Cardiac fibroblast (primary cell): ENCODE data around the gene LGMN.
A peak's percentile ranks its signal among the peaks of the same experiment; 100 is the strongest.

Experiments used
- DNase-seq, 2 donors: peaks; one replicate each; pipeline versions ENCODE4 v3.0.0 to v3.0.0-alpha.2; 2010; ENCODE audit warnings: low read depth in 2 of 2
- H3K4me3 ChIP-seq, 2 donors: replicated peaks in 1 of 2; 1 replicate in 1 of 2; 2 replicates in 1 of 2; pipeline ENCODE4 v1.5.1; 2011; ENCODE audit warnings: low read depth in 2 of 2, low read length in 2 of 2, mild to moderate bottlenecking in 2 of 2, moderate library complexity in 1 of 2
- TF ChIP-seq, protein P1 (sequence below): IDR thresholded peaks from one replicate; pipeline ENCODE4 v1.5.1; 2011; ENCODE audit warnings: low read depth, mild to moderate bottlenecking, low read length, inconsistent platforms

The LGMN gene

DNA sequence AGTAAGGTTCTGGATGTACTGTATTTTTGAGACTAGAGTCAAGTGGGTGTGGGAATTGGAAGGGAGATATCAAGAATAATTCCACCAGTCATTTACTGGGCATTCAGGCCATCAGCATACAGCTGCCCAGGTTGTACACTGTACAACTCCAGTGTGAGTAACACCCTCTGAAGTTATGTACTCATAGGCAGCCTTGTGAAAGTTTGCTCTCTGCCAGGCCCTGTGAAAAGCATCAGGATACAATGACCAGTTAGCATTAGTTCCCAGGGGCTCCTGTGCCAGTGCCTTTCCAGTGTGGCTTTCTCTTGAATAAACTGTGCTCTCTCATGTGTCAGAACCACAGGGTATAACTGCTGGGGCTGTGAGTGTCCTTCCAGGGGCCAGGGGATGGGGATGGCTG is 89.7 kb downstream of the LGMN start:
- peak in 1 of 2 donors; percentile 38 for DNase-seq
- TF ChIP-seq, protein P1, sequence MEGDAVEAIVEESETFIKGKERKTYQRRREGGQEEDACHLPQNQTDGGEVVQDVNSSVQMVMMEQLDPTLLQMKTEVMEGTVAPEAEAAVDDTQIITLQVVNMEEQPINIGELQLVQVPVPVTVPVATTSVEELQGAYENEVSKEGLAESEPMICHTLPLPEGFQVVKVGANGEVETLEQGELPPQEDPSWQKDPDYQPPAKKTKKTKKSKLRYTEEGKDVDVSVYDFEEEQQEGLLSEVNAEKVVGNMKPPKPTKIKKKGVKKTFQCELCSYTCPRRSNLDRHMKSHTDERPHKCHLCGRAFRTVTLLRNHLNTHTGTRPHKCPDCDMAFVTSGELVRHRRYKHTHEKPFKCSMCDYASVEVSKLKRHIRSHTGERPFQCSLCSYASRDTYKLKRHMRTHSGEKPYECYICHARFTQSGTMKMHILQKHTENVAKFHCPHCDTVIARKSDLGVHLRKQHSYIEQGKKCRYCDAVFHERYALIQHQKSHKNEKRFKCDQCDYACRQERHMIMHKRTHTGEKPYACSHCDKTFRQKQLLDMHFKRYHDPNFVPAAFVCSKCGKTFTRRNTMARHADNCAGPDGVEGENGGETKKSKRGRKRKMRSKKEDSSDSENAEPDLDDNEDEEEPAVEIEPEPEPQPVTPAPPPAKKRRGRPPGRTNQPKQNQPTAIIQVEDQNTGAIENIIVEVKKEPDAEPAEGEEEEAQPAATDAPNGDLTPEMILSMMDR, result no peak
- H3K4me3 ChIP-seq, result no peak overlapping the region

DNA sequence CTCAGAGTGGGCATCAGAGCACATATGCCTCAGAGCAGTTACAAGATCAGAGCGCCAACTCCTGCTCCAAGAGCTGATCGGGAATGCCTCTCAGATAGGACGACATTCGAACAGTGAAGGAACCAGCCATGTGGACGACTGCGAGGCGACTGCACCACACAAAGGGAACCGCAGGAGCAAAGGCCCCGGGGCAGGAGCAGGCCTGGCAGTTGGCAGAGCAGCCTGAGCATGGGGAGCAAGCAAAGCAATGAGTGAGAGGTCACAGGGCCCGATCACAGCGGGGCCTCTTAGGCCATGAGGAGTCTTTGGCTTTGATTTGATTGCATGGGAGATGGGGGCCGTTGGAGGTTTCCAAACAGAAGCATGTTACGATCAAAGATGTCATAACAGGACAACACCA is 90.3 kb downstream of the LGMN start:
- DNase-seq, result no peak
- H3K4me3 ChIP-seq, result no peak overlapping the region
- TF ChIP-seq, protein P1, result no peak

DNA sequence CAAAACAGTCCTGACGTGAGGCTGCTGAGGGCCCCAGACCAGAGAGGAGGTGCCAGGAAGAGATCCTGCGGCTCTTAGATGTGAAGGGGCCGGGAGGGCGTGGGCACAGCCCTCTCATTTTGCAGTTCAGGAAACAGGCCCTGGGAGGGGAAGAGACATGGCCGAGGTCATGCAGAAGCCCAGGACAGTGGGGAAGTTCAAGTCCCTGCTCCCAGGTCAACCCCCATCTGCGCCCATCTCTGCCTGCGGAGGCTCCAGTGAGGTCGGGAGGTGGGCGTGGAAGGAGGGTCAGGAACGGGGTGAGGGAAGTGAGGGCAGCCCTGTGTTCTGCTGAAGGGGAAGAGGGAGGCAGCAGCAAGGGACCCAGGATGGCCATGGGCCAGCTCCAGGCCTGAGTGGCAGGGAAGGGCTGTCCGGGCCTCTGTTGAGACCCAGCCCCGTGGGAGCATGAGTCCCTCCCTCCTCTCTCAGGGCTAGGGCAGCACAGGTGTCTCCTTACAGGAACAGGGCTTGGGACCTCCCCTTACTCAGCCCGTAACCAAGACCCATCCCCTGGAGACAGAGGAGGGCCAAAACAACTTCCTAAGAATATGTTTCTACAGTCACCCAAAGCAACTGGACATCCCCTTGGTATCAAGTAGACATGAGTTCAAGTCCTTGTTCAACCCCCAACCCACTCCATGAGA is 90.8 kb downstream of the LGMN start:
- TF ChIP-seq, protein P1, result no peak
- no peak overlapping the region for H3K4me3 ChIP-seq
- DNase-seq, result no peak

DNA sequence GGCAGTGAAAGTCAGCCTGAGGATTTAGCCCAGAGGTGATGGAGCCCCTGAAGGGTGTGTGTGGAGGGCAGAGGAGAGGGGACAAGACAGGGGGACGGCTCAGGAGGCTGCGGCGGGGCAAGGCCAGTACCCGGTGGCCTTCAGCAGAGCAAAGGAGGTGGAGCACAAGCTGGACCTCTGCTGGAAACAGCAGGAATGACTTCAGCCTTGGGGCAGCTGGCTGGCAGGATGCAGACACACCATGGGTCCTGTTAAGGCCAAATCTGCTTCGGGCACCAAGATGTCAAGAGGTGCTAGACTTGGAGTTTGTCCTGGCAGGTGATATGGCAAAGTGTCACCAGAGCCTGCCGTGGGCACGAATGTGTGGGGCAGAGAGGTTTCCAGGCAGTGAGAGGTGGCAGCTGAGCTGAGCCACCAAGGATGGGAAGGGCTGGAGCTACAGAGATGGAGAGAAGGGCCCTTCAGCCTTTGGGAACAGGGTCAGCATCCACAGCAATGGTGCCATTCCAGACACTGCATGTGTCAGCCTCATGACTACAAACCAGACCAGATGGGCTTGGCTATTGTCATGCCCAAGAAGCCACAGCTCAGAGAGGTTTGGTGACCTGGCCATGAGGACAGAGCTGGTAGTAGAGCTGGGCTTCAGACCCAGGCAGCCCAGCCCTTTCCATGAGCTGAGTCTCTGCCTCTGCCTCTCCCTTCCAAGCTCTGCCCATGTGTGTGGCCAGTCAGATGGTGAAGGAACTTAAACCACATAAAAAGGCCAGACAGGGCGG is 91.9 kb downstream of the LGMN start:
- no peak overlapping the region for H3K4me3 ChIP-seq
- TF ChIP-seq, protein P1, result peak; percentile 8
- no peak for DNase-seq

DNA sequence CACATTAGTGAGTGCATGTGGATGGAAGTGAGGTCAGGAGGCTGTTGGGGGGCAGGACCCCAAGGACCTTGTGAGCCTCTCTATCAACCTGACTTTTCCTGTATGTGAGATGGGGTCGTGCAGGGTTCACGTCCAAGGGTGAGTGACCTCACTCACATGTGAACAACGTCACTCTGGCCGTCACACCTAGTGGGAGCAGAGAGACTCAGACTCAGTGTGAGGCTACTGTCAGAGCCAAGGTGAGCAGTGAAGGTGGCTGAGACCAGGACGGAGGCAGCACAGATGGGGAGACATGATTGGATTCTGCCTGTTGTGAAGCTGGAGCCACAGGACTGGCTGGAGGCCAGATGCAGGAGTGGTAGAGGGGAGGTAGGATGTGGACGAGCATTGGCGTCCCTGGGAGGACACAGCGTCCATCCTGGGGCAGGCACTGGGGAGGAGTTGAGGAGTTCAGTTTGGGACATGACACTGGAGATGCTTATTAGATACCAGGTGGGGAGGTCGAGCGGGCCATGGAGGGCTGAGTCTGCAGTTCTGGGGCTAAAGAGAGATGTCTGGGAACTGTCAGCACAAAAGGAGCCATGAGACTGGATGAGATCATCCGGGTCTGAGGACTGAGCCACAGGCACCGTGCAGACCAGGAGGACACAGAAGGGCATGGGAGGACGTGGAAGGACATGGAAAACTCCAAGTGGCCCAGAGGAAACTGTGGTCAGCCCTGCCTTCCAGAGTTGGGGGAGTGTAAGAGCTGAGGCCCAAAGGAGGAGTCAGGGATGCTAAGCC is 92.8 kb downstream of the LGMN start:
- no peak for DNase-seq

DNA sequence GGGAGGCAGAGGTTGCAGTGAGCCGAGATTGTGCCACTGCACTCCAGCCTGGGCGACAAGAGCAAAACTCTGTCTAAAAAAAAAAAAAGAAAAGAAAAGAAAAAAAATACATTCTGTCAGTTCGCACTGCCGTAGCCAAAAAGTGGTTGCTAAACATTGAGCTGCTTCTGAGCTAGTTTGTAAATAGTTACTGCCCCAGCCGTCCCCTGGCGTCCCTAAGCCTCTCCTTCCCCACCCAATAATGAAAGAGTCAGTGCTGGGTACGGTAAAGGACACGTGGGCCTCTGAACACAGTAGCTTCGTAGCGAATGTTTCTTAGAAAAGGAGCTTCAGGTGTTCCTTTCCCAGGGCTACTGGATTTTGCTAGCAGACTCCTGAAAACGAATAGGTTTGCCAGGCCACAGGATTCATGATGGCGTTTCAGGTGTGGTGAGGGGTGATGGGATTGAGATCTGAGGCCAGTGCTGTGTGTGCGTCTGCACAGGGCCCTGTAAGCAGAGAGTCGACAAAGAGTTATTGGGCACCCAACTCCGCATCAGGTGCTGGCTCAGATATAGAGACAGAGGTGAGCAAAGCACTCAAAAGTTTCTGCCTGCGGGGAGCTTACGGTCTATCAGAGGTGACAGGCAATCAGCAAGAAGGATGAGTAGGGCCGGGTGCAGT is 94.1 kb downstream of the LGMN start:
- TF ChIP-seq, protein P1, result no peak
- DNase-seq, result no peak
- H3K4me3 ChIP-seq, result no peak overlapping the region

More for the DNA sequence above, 92.8 kb downstream of the LGMN start:
- no peak overlapping the region for H3K4me3 ChIP-seq
- TF ChIP-seq, protein P1, result no peak
